ENCODE data around the gene IL2.
A peak's percentile ranks its signal among the peaks of the same experiment; 100 is the strongest.

The IL2 gene

DNA sequence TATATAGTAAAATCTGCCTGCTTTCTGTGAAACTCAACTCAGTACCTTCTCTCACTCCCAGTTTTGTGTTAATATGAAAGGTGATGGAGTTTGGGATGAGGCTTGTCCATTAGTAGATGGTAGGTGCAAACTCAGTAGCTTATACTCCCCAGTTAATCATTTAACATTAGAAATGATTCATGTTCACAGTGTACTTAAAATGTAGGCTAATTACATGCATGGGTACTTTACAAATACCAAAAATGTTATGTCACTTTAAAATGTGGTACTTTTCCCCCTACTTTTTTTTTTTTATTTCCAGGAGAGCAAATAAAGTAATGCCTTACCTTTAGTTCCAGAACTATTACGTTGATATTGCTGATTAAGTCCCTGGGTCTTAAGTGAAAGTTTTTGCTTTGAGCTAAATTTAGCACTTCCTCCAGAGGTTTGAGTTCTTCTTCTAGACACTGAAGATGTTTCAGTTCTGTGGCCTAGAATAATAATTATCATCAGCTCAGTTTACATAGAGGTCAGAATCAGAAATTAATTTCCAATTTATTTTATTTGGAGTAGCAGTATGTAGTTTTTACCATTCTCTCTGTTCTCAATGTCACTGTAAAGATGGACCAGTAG lies 3.0 kb downstream of the IL2 start:
- H3K4me3 ChIP-seq (ENCODE audit: low read depth, low read length): no peak overlapping the region

DNA sequence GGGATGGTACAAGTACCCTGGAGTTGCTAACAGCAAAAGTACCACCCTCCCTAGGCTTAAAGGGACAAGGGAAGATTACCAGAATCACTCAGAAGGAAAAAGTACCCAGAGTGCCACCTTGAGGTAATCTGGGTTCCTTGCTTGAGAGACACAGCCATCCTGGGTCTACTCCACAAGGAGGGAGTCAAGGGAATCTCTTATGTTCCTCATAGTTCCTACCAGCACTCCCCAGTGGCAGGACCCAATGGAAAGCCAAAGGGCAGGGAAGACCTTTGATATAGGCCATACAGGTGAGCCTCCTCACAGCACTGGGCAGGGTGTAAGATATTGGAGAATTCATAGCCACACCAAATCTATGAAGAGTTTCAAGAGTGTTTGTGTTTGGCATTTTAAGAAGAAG lies 5.7 kb downstream of the IL2 start:
- H3K4me3 ChIP-seq (ENCODE audit: low read depth, low read length): no peak overlapping the region
- TF ChIP-seq, protein P1, sequence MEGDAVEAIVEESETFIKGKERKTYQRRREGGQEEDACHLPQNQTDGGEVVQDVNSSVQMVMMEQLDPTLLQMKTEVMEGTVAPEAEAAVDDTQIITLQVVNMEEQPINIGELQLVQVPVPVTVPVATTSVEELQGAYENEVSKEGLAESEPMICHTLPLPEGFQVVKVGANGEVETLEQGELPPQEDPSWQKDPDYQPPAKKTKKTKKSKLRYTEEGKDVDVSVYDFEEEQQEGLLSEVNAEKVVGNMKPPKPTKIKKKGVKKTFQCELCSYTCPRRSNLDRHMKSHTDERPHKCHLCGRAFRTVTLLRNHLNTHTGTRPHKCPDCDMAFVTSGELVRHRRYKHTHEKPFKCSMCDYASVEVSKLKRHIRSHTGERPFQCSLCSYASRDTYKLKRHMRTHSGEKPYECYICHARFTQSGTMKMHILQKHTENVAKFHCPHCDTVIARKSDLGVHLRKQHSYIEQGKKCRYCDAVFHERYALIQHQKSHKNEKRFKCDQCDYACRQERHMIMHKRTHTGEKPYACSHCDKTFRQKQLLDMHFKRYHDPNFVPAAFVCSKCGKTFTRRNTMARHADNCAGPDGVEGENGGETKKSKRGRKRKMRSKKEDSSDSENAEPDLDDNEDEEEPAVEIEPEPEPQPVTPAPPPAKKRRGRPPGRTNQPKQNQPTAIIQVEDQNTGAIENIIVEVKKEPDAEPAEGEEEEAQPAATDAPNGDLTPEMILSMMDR (IDR thresholded peaks at IDR 0.05; ENCODE audit: low read depth, low read length): 0 out of 2 replicates have a peak, but pooled peaks have one; percentile 28

More for the DNA sequence above, 3.0 kb downstream of the IL2 start:
- TF ChIP-seq, protein P1 (IDR thresholded peaks at IDR 0.05; ENCODE audit: low read depth, low read length): no peak

DNA sequence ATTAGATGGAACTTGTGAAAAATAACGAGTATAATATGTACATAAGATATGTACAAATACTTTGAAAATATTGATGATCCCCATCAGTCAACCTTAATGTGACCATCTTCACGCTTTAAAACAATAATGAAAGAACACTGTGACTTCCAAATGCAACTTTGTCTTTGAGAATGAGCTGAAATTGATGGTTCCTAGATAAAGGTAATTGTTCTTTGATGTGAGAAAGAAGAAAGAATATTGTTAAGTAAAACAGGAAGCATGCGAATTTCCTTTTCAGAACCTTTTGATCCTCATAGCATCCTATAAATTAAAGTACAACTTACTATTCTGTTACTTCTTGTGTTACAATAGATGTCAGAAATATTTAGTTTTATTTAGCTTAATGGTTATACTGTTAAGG lies 22.2 kb downstream of the IL2 start:
- no peak overlapping the region for H3K4me3 ChIP-seq (ENCODE audit: low read depth, low read length)
- TF ChIP-seq, protein P1 (IDR thresholded peaks at IDR 0.05; ENCODE audit: low read depth, low read length): no peak

DNA sequence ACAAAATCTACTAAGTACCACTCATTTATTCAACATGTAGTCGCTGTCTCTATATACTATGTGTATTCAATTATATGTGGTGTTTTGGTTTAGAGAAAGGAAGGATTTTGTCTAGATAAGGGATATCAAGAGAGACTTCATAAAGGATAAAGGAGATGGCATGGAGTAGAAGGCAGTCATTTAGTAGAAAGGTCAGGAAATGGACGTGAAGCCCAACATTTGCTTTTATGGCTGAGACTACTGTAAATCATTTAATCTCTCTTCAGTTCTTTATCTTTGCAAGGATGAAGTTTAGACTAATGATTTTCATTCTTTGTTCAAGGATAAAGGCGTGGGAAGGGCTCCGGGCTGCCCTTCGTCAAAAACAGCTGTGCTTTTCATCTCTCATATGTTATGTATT lies 25.2 kb downstream of the IL2 start:
- TF ChIP-seq, protein P1 (IDR thresholded peaks at IDR 0.05; ENCODE audit: low read depth, low read length): no peak
- H3K4me3 ChIP-seq (ENCODE audit: low read depth, low read length): no peak overlapping the region

DNA sequence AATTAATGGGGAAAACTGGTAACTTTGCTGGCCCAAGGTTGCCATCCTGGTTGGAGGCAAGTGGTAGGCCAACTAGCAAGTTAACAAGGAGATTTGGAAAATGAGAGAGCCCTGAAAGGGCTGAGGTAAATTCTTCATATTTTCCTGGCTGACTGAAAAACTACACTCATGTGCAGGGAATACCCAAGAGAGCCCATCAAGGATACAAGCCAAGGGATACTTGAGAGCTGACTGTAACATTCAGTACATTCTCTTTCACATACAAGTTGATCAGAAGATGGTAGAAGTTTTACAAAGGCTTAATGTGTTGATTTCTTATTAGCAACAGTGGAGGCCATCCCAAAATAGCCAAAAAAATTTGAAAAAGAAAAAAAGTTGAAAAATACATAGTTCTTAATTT lies 33.3 kb downstream of the IL2 start:
- TF ChIP-seq, protein P1 (IDR thresholded peaks at IDR 0.05; ENCODE audit: low read depth, low read length): no peak

DNA sequence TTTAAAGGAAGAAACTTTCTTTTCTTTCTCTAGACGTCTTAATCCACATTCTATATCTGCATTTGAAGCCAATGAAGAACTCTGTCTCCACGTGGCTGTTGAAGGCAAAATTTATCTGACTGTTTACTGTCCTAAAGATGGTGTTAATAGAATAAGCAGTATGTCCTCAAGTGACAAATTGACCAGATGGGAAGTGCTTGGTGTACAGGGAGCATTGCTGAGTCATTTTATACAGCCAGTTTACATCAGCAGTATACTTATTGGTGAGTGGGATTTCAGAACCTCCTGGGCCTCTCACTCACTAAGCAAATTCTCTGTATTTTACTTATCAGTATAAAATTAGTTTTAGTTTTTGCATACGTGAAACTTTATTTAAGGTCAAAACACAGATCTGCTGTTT lies 44.0 kb downstream of the IL2 start:
- TF ChIP-seq, protein P1 (IDR thresholded peaks at IDR 0.05; ENCODE audit: low read depth, low read length): no peak
- no peak overlapping the region for H3K4me3 ChIP-seq (ENCODE audit: low read depth, low read length)

More for the DNA sequence above, 33.3 kb downstream of the IL2 start:
- no peak overlapping the region for H3K4me3 ChIP-seq (ENCODE audit: low read depth, low read length)

DNA sequence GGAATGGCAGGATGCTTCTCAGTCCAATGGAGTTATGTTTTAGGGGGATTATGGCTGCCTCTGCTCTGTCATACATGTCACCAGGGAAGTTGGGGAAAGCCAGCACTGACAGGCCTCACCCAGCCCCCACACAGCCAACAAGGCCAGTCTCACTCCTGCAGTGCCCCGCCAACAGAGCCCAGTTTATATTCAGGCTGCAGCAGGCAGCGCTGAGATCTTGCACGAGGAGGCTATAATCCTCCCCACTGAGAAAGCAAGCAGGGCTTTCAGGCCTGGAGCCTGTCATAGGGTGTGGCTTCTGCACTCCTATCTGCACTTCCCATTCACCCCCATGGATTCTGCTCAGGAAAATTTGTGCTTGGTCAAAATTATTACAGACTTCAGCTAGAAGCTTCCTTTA lies 52.7 kb downstream of the IL2 start:
- no peak overlapping the region for H3K4me3 ChIP-seq (ENCODE audit: low read depth, low read length)
- TF ChIP-seq, protein P1 (IDR thresholded peaks at IDR 0.05; ENCODE audit: low read depth, low read length): no peak
